ENCODE data around the gene TCF12. TPM values are rescaled to one million over a fixed set of nuclear protein-coding genes. Genes with fewer than 3 reads are reported as not detected.

Gene TCF12
- total RNA-seq, 1 experiment from 2014 or later, result 189 TPM

- Histone ChIP-seq H3K27me3 (ENCODE audit: low read length) (no peaks in the 10 kb centered on the region), H3K79me2 (ENCODE audit: low read length) (peaks cover 96% of the 10 kb centered on the region), H4K20me1 (ENCODE audit: insufficient read depth, low read depth, low read length) (no peaks in the 10 kb centered on the region), H3K27ac (ENCODE audit: low read length) (0 out of 2 replicates have a peak overlapping the region, but pooled peaks have one; percentile 12), H2AFZ (ENCODE audit: low read length) (no peak overlapping the region), H3K9ac (ENCODE audit: low read length) (no peak overlapping the region), H3K9me2 (replicated peaks; ENCODE audit: insufficient read depth, low read length) (no peaks in the 10 kb centered on the region), H3K4me1 (ENCODE audit: low read length) (peaks cover 58% of the 10 kb centered on the region), H3K9me3 (ENCODE audit: low read length) (no peaks in the 10 kb centered on the region), H3K36me3 (ENCODE audit: insufficient read depth, low read length) (no peaks in the 10 kb centered on the region), H3K4me3 (ENCODE audit: low read length) (no peak overlapping the region), H3K4me2 (ENCODE audit: low read depth, low read length, poor library complexity, severe bottlenecking) (no peak overlapping the region)
- no peak for DNase-seq
These were observed 60.6 kb downstream of the TCF12 start for GRCh38 chr15:56978898-56979662.

DNA sequence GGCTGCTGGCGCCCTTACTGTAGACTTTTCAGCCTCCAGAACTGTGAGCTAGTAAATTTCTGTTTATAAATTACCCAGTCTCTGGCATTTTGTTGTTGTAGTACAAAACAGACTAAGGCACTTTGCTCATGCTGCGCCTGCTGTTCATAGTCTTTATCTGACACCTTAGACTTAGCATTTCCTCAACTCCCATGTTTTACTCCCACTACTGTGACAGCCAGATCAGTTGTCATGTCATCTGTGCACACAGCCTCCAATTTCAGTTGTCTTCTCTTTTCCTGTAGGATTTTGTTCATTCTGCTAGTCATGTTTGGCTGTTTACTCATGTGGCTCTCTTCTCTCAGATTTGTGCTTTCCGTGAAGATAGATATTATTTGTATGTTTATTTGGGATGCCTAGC is 62.0 kb downstream of the TCF12 start:
- Histone ChIP-seq H3K36me3 (ENCODE audit: insufficient read depth, low read length) (no peaks in the 10 kb centered on the region), H3K27me3 (ENCODE audit: low read length) (no peaks in the 10 kb centered on the region), H3K79me2 (ENCODE audit: low read length) (peaks cover 96% of the 10 kb centered on the region), H3K9ac (ENCODE audit: low read length) (no peak overlapping the region), H3K9me3 (ENCODE audit: low read length) (no peaks in the 10 kb centered on the region), H3K4me2 (ENCODE audit: low read depth, low read length, poor library complexity, severe bottlenecking) (no peak overlapping the region), H4K20me1 (ENCODE audit: insufficient read depth, low read depth, low read length) (no peaks in the 10 kb centered on the region), H3K27ac (ENCODE audit: low read length) (no peak overlapping the region; the same call in 1 of the 2 replicates), H2AFZ (ENCODE audit: low read length) (no peak overlapping the region), H3K4me3 (ENCODE audit: low read length) (no peak overlapping the region), H3K9me2 (replicated peaks; ENCODE audit: insufficient read depth, low read length) (no peaks in the 10 kb centered on the region), H3K4me1 (ENCODE audit: low read length) (peaks cover 72% of the 10 kb centered on the region)
- DNase-seq, result no peak

DNA sequence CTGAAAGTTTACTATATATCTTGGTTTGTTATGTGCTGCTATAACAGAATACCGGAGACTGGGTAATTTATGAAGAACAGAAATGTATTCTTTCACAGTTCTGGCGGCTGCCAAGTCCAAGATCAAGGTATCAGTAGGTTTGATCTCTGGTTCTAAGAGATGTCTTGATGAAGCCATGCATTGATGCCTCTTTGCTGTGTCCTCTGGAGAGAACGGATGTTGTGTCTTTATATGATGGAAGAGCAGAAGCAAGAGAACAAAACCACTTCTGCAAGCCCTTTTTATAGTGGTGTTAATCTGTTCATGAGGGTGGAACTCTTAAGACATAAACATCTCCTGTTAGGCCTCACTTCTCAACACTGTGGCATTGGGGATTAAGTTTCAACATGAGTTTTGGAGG is 62.7 kb downstream of the TCF12 start:
- Histone ChIP-seq H3K9me3 (ENCODE audit: low read length) (no peaks in the 10 kb centered on the region), H3K36me3 (ENCODE audit: insufficient read depth, low read length) (no peaks in the 10 kb centered on the region), H3K79me2 (ENCODE audit: low read length) (peaks cover 97% of the 10 kb centered on the region), H3K9ac (ENCODE audit: low read length) (no peak overlapping the region), H4K20me1 (ENCODE audit: insufficient read depth, low read depth, low read length) (no peaks in the 10 kb centered on the region), H3K4me1 (ENCODE audit: low read length) (peaks cover 79% of the 10 kb centered on the region), H3K27me3 (ENCODE audit: low read length) (no peaks in the 10 kb centered on the region), H2AFZ (ENCODE audit: low read length) (no peak overlapping the region), H3K4me2 (ENCODE audit: low read depth, low read length, poor library complexity, severe bottlenecking) (no peak overlapping the region), H3K4me3 (ENCODE audit: low read length) (no peak overlapping the region), H3K9me2 (replicated peaks; ENCODE audit: insufficient read depth, low read length) (no peaks in the 10 kb centered on the region), H3K27ac (ENCODE audit: low read length) (peak overlapping the region; percentile 95)
- no peak for DNase-seq

GRCh38 chr15:56982987-56983386 is 64.5 kb downstream of the TCF12 start:
- Histone ChIP-seq H3K9me2 (replicated peaks; ENCODE audit: insufficient read depth, low read length) (no peaks in the 10 kb centered on the region), H3K9ac (ENCODE audit: low read length) (no peak overlapping the region), H3K27me3 (ENCODE audit: low read length) (no peaks in the 10 kb centered on the region), H3K36me3 (ENCODE audit: insufficient read depth, low read length) (no peaks in the 10 kb centered on the region), H2AFZ (ENCODE audit: low read length) (no peak overlapping the region), H3K4me3 (ENCODE audit: low read length) (no peak overlapping the region), H3K27ac (ENCODE audit: low read length) (peak overlapping the region; percentile 95), H3K4me1 (ENCODE audit: low read length) (peaks cover 92% of the 10 kb centered on the region), H4K20me1 (ENCODE audit: insufficient read depth, low read depth, low read length) (no peaks in the 10 kb centered on the region), H3K4me2 (ENCODE audit: low read depth, low read length, poor library complexity, severe bottlenecking) (peak overlapping the region; percentile 6), H3K9me3 (ENCODE audit: low read length) (no peaks in the 10 kb centered on the region), H3K79me2 (ENCODE audit: low read length) (peaks cover 98% of the 10 kb centered on the region)
- DNase-seq, result no peak

DNA sequence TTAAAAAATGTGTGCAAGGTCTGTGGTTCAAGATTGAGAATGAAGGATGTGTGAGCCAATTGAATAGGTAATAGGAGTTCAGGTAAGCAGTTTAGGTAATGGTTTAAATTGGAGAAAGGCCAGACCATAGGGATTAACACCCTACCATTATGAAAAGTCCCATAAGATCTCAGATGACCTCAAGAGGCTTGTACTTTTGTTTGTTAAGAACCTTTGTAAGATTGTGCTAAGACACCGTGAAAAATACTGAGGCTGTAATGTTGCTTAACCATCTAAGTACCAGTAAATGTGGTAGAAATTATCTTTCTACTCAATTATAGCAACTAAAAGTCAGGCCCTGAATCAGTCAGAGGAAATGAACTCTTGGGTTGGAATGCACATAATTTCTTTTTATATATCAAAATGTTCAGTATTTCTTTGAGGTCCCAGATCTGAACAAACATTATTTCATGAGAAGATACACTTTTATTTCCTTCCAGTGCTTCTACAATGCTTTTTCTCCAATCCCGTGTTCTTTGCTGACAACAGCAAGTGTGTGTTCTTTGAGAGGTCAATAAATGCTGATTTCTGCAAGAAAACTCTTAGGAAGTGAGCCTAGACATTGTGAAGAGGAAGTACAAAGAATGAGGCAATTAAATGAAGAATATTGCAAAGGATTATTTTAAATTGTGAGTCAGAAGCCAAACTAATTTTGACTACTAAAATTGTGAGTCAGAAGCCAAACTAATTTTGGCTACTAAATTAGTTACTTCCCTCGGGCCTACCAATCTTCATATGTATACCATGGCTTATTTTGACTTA is 66.4 kb downstream of the TCF12 start:
- peak overlapping the region; percentile 68 for H3K4me2 ChIP-seq (ENCODE audit: low read depth, low read length, poor library complexity, severe bottlenecking)
- H4K20me1 ChIP-seq (ENCODE audit: insufficient read depth, low read depth, low read length), result no peaks in the 10 kb centered on the region
- peak; percentile 86 for DNase-seq
- no peaks in the 10 kb centered on the region for H3K9me2 ChIP-seq (replicated peaks; ENCODE audit: insufficient read depth, low read length)
- H3K36me3 ChIP-seq (ENCODE audit: insufficient read depth, low read length), result no peaks in the 10 kb centered on the region
- peak overlapping the region; percentile 50 for H3K9ac ChIP-seq (ENCODE audit: low read length)
- H3K4me1 ChIP-seq (ENCODE audit: low read length), result peaks cover 97% of the 10 kb centered on the region
- H3K79me2 ChIP-seq (ENCODE audit: low read length), result peaks cover 98% of the 10 kb centered on the region
- H2AFZ ChIP-seq (ENCODE audit: low read length), result no peak overlapping the region
- peak overlapping the region; percentile 16 for H3K4me3 ChIP-seq (ENCODE audit: low read length)
- no peaks in the 10 kb centered on the region for H3K9me3 ChIP-seq (ENCODE audit: low read length)
- H3K27me3 ChIP-seq (ENCODE audit: low read length), result no peaks in the 10 kb centered on the region
- H3K27ac ChIP-seq (ENCODE audit: low read length), result peak overlapping the region; percentile 95

- Histone ChIP-seq H3K79me2 (ENCODE audit: low read length) (peaks cover 98% of the 10 kb centered on the region), H3K4me1 (ENCODE audit: low read length) (peaks cover 89% of the 10 kb centered on the region), H4K20me1 (ENCODE audit: insufficient read depth, low read depth, low read length) (no peaks in the 10 kb centered on the region), H2AFZ (ENCODE audit: low read length) (no peak overlapping the region), H3K27me3 (ENCODE audit: low read length) (no peaks in the 10 kb centered on the region), H3K4me3 (ENCODE audit: low read length) (peak overlapping the region; percentile 16), H3K27ac (ENCODE audit: low read length) (peak overlapping the region; percentile 95), H3K9me3 (ENCODE audit: low read length) (no peaks in the 10 kb centered on the region), H3K9ac (ENCODE audit: low read length) (peak overlapping the region; percentile 50), H3K9me2 (replicated peaks; ENCODE audit: insufficient read depth, low read length) (no peaks in the 10 kb centered on the region), H3K4me2 (ENCODE audit: low read depth, low read length, poor library complexity, severe bottlenecking) (peak overlapping the region; percentile 68), H3K36me3 (ENCODE audit: insufficient read depth, low read length) (peaks cover 3% of the 10 kb centered on the region; the same call in 1 of the 2 replicates)
- no peak for DNase-seq
These were observed 67.4 kb downstream of the TCF12 start for GRCh38 chr15:56985856-56986255.

DNA sequence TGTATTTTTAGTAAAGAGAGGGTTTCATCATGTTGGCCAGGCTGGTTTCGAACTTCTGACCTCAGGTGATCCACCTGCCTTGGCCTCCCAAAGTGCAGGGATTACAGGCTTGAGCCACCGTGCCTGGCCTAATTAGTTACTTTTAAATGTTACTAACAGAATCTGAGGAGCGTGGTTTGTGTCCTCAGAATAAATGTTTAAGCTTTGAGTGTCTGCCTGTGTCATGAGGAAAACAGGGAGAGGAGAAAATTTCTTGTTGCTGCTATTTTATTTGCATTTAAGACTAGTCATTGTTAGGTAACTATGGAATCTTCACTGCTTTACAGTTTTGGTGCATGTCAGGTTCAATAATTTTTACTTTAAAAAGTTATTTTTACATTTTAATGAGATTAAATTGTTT is 68.8 kb downstream of the TCF12 start:
- H3K9me2 ChIP-seq (replicated peaks; ENCODE audit: insufficient read depth, low read length), result no peaks in the 10 kb centered on the region
- DNase-seq, result no peak
- H3K36me3 ChIP-seq (ENCODE audit: insufficient read depth, low read length), result peaks cover 7% of the 10 kb centered on the region
- H4K20me1 ChIP-seq (ENCODE audit: insufficient read depth, low read depth, low read length), result no peaks in the 10 kb centered on the region
- H3K27ac ChIP-seq (ENCODE audit: low read length), result peak overlapping the region; percentile 47
- H3K79me2 ChIP-seq (ENCODE audit: low read length), result peaks cover 98% of the 10 kb centered on the region
- H3K4me2 ChIP-seq (ENCODE audit: low read depth, low read length, poor library complexity, severe bottlenecking), result peak overlapping the region; percentile 68
- no peaks in the 10 kb centered on the region for H3K9me3 ChIP-seq (ENCODE audit: low read length)
- H3K4me3 ChIP-seq (ENCODE audit: low read length), result no peak overlapping the region
- H3K27me3 ChIP-seq (ENCODE audit: low read length), result no peaks in the 10 kb centered on the region
- no peak overlapping the region for H3K9ac ChIP-seq (ENCODE audit: low read length)
- H3K4me1 ChIP-seq (ENCODE audit: low read length), result peaks cover 75% of the 10 kb centered on the region
- no peak overlapping the region for H2AFZ ChIP-seq (ENCODE audit: low read length)

DNA sequence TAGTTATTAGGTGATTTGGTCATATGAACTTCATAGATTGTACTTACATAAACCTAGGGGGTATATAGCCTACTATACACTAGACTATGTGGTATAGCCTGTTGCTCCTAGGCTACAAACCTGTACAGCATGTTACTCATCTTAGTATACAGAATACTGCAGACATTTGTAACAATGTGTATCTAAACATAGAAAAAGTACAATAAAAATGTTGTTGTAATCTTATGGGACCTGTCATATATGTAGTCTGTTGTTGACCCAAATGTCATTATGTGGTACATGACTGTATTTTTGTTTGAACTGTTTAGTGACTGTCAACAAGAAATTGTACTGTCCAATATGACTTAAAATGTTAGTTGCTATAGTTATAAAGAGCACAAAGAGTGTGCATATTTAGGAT is 69.8 kb downstream of the TCF12 start:
- H4K20me1 ChIP-seq (ENCODE audit: insufficient read depth, low read depth, low read length), result no peaks in the 10 kb centered on the region
- no peak for DNase-seq
- peaks cover 65% of the 10 kb centered on the region for H3K4me1 ChIP-seq (ENCODE audit: low read length)
- H3K27ac ChIP-seq (ENCODE audit: low read length), result peak overlapping the region; percentile 47
- H3K36me3 ChIP-seq (ENCODE audit: insufficient read depth, low read length), result peaks cover 15% of the 10 kb centered on the region
- peak overlapping the region; percentile 68 for H3K4me2 ChIP-seq (ENCODE audit: low read depth, low read length, poor library complexity, severe bottlenecking)
- no peaks in the 10 kb centered on the region for H3K27me3 ChIP-seq (ENCODE audit: low read length)
- no peaks in the 10 kb centered on the region for H3K9me2 ChIP-seq (replicated peaks; ENCODE audit: insufficient read depth, low read length)
- H2AFZ ChIP-seq (ENCODE audit: low read length), result no peak overlapping the region
- H3K9ac ChIP-seq (ENCODE audit: low read length), result no peak overlapping the region
- H3K9me3 ChIP-seq (ENCODE audit: low read length), result no peaks in the 10 kb centered on the region
- H3K4me3 ChIP-seq (ENCODE audit: low read length), result no peak overlapping the region
- peaks cover 98% of the 10 kb centered on the region for H3K79me2 ChIP-seq (ENCODE audit: low read length)
